Retina (tissue), 1 donor: Measurements from ENCODE around the gene PMP22.

Experiments used
- DNase-seq: peaks from one replicate; pipeline ENCODE4 v3.0.0-alpha.2; 2016

Gene PMP22

GRCh38 chr17:15265131-15265530 lies at the start of gene PMP22:
PMP22 (minus strand) TSS chr17:15265326; CDS start chr17:15260727, 4,599 bp downstream.
- no peak for DNase-seq

GRCh38 chr17:15311996-15312395 lies 46.9 kb upstream of the PMP22 start:
- DNase-seq, result no peak

DNA sequence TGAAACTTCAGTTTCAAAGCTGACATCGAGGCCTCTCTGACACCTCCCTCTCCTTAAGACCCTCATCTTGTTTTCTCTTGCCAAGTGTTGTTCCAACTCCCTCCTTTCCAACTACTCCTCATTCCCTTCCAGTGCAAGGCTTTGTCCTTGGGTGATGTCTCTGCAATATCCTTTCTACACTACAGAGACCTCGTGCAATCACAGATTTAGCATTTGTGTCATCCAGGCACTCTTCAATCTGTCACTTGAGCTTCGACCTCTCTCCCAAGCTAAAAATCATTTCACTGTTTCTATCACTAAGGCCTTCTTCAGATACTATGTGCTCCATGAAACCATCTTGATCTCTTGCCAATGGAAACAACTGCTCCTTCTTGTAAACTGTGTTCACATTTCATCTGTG lies 44.7 kb upstream of the PMP22 start:
- DNase-seq, result no peak

- DNase-seq, result no peak
These were observed 44.1 kb upstream of the PMP22 start for GRCh38 chr17:15309236-15309635.

DNA sequence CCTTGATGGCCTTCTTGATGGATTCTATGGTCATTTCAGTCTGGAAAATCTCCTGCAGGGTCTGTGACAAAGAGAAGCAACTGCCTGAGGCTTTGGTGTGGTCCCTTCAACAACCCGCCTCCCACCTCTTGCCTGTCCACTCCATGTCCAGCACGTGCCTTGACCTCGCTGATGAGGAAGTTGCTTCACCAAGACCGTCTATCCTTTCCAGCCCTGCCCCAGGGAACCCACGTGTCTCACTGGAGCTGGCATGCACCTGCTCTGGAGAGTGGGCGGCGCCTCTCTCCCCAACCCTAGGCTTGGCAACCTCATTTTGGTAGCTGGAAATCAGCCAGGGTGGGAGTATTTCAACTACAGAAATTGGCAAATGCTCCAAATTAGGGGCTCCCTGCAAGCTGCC lies 43.6 kb upstream of the PMP22 start:
- no peak for DNase-seq

GRCh38 chr17:15307710-15308111 lies 42.6 kb upstream of the PMP22 start:
- no peak for DNase-seq

DNA sequence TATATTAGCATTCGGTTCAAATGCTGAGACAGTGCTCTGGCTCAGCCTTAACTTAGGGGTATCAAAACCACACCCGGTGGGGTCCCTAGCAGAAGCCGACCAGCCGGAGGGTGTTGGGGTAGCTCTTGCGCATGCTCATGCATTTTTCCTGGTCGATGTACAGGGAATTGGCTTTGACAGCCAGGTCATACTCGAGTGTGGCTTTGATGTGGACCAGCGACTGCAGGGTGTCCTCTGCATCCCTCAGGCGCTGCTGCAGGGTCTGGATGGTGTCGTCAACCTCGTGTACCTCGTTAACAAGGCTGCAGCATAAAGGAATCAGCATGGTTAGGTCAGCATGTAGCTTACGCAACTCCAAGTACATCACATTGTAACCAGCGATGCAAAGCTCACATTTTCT lies 38.7 kb upstream of the PMP22 start:
- DNase-seq, result peak; percentile 14

DNA sequence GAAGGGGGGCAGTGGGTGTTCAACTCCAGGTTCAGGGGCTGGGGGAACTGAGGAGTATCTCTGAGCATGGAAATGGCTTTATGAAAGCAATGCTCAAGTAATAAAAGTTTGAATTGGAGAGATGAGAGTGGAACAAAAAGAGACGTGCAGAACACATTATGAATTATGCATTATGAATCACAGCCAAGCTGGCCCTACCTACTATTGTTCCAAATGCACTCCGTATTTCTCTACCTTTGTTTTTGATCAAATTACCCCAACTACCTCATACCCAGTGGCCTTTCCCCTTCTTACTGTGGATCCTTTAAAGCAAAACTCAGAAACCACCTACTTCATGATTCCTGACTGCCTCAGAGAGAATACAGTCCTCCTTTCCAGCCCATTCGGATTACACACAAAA lies 38.1 kb upstream of the PMP22 start:
- no peak for DNase-seq

- DNase-seq, result no peak
These were observed 36.7 kb upstream of the PMP22 start for GRCh38 chr17:15301845-15302244.

DNA sequence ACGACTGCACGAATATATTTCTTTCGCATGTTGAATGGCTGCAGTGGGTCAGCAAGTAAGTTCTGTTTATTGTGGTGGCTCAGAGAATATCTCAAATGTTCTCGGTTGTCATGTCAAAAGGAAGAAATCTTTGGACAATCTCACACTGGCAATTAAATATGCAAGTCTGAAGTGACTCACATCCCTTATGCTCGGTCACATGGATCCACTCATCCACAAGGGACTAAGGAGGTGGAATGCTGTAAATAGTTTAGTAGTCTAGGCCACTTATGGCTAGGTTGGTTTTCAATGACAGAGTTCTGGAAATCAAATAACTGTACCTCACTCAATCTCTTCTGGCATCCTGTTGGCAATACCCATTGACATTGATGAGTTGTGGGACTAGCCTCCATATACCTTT lies 33.0 kb upstream of the PMP22 start:
- no peak for DNase-seq

DNA sequence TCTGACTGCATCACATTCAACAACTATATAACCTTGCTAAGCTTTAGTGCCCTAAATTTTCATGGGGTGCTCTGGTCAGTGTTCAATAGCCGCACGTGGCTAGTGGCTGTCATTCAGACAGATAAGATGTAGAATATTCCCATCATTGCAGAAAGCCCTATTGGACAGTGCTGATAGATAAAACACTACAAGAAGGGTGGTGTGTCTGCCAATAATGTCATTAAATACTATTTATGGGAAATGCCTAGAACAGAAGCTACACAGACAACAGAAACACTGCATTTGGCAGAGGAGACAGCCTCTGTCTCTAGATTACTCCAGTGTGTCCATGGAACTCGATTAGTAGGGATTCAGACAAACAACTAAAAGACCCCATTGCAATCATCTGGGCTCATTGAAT lies 28.4 kb upstream of the PMP22 start:
- DNase-seq, result no peak

GRCh38 chr17:15291674-15292361 lies 26.7 kb upstream of the PMP22 start:
- DNase-seq, result no peak

GRCh38 chr17:15290605-15291004 lies 25.5 kb upstream of the PMP22 start:
- no peak for DNase-seq

DNA sequence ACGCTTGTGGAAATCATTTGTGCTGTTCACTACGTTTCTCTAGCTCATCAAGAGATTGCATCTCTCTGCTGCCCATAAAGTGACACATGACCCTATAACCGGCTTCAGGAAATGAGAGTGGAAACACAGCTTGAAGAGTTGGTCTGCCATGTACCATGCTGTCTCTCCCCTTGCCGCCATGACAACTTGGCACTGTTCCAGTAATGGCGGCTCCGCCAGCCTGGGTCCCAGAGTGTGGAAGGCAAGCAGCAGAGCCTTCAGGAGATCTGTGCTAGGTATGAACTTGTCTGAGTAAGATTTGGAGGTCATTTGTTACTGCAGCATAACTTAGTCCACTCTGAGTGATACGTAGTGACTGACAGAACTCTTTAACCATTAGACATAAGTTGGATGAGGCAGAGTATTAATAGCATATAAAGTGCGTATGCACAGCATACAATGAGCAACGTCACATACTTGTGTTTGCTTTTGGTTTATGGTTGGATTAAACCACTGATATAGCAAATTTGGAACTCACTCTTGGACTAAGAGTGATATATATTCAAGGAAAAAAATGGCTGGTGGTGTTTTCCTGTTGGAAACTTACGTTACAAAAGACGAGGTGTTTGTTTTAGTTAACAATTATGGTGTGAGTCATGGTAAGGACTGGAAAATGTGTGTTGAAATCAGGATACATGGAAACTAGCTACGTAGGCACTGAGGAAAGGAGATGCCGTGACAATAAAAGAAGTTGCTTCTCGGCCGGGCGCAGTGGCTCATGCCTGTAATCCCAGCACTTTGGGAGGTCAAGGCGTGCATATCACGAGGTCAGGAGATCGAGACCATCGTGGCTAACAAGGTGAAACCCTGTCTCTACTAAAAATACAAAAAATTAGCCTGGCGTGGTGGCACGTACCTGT lies 24.4 kb upstream of the PMP22 start:
- no peak for DNase-seq

DNA sequence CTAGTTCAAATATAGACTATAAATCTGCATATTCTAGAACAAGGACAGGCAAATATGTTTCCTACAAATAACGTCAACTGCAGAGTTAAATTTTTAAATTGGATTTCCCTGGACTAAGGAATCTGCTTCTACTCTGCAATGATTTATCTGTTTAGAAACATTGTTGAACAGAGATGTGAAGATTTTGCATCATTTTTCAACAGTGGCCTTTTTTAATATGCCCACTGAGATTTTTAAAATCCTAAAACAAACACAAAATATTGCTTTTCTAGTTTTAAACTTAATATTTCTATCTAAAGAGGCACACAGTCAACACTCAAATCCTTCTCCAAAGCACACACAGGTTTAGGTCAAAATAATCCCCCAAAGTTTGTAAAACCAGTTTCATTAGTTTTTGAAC lies 23.7 kb upstream of the PMP22 start:
- no peak for DNase-seq

- DNase-seq, result no peak
These were observed 22.6 kb upstream of the PMP22 start for GRCh38 chr17:15287538-15288267.

DNA sequence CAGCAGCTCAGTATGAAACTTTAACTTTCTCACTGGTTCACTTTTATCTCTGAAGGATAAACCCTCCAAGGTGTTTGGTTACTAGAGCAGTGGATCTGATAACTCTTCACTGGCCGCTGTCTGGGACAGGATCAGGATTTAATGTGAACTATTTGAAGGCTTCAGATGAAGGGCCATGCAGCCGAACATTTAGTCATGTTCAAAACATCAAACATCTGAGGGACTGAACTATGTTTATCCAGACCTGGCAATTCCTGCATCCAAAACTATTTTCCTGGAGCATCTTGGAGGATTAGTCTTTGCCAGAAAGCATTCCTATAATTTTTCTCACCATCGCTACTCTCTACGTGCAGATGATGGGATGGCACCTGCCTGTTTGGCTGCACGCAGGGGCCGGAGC lies 20.3 kb upstream of the PMP22 start:
- DNase-seq, result no peak

DNA sequence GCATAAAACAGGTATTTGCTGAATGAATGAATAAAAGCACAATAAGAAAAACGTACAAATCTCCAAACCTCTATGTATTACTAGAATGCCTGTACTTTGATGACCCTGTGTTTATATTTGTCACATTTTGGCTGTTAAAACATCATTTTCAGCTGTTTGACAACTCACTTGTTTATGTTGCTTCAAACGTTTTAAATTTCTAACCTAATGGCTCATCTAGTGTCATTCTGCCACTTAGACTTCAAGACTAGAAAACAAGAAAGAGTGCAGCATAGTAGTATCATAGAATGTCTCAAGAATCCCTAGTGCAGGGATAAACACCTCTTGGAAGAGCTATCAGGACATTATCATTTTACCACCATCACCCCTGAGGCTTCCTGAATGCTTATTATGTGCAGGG lies 19.4 kb upstream of the PMP22 start:
- no peak for DNase-seq

GRCh38 chr17:15284107-15284506 lies 19.0 kb upstream of the PMP22 start:
- DNase-seq, result no peak

DNA sequence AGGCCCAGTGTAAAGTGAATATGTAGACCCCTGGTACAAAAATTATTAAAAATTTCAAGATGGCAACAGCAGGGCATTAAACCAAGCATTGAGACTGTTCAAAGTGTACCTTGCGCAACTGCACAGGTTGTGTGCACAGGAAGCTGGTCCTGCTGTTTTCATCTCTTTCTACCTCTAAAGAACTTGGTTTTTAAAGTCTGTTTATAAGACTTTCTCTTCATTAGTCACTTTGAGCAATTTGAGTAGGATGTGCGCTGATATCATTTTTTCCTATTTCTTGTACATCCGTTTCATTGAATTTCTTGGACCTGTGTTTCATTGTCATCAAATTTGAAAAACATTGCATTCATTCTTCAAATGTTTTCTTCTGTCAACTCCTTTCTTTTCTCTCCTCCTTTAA lies 16.8 kb upstream of the PMP22 start:
- DNase-seq, result no peak

DNA sequence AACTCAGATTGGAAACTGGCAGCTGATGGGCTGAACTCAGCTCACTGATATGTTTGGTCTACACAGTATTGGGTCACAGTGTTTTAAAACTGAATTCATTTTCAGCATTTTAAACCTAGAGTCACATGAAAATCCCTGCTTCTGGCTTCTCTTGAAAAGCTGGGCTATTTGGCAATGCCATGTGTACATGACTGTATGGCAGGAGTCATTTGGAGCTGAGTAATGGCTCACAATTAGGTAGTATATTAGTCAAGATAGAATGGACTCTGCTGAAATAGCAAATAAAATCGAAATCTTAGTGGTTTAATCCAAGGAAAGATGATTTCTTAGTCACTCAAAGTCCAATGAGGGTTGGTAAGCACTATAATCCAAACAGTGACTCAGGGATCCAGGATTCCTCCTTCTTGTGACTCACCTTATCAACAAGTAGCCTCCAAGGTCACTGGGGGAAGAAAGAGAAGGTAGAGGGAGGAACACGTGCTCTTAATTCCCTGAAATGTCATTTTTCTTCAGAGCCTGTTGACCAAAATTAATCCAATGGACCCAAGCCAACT lies 13.9 kb upstream of the PMP22 start:
- no peak for DNase-seq

DNA sequence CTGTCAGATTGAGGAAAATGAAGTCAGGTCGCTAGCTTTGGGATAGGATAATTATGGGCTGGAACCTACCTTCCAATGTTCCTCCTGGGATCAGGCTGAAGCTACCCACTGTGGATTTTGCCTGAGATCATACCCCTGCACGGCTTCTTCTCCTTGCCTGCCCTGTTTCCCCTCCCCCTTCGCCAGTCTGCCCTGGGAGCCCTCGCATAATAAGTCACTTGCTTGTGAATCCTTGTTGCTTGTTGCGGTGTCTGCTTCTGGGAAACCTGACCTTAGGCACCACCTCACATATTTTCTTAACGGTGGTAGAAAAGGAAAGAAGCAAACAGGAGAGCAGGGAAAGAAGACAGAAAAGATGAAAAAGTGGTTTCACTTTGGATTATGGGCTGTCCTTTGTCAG lies 13.3 kb upstream of the PMP22 start:
- DNase-seq, result peak; percentile 63

DNA sequence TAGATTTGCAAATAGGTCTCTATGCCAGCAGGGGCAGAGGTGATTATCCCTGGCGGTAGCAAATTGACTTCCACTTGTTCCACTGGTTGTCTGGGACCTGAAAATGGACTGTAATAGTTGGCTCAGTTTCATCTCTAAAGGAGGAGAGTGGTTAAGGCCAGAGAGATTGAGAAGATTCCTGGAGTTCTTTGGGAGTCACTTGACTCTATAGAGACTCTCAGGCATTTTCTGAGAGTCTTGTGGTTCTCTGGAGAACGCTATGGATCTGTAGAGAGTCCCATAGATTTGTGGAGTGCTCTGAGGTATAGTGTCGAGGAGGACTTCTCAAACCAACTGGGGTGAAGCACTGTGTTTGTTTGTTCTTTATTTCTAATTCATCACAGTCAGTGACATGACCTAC lies 8.9 kb upstream of the PMP22 start:
- DNase-seq, result no peak
